NAMALWA (cell line): Measurements from ENCODE around the gene PMPCB.
A peak's percentile ranks its signal among the peaks of the same experiment; 100 is the strongest.

ENCODE experiments used
- DNase-seq: peaks from one replicate; pipeline ENCODE4 v3.0.0-alpha.2; 2015; ENCODE audit warnings: low spot score

Gene PMPCB

GRCh38 chr7:103336761-103337160 lies 39.5 kb downstream of the PMPCB start:
- no peak for DNase-seq

- DNase-seq = no peak
These were observed 41.6 kb downstream of the PMPCB start for GRCh38 chr7:103338864-103339263.

- DNase-seq = no peak
These were observed 44.2 kb downstream of the PMPCB start for GRCh38 chr7:103341466-103341865.

- no peak for DNase-seq
These were observed 46.1 kb downstream of the PMPCB start for GRCh38 chr7:103343332-103343731.

GRCh38 chr7:103343758-103344452 lies 46.7 kb downstream of the PMPCB start:
- peak; percentile 74 for DNase-seq

- DNase-seq = peak; percentile 96
These were observed 47.4 kb downstream of the PMPCB start, which contains the start of gene DNAJC2 for GRCh38 chr7:103344453-103345149. Gene DNAJC2, minus strand, starts transcription at chr7:103344767. Its CDS starts 145 bp downstream, at chr7:103344622.

GRCh38 chr7:103346396-103346795 lies 49.2 kb downstream of the PMPCB start:
- peak; percentile 32 for DNase-seq

- peak; percentile 99 for DNase-seq
These were observed 50.5 kb downstream of the PMPCB start, which contains the start of gene PSMC2 for GRCh38 chr7:103347507-103348267. Gene PSMC2, plus strand, starts transcription at chr7:103347643. Its CDS starts 69 bp downstream, at chr7:103347712.

GRCh38 chr7:103348452-103348851 lies 51.2 kb downstream of the PMPCB start:
- peak; percentile 41 for DNase-seq

- no peak for DNase-seq
These were observed 51.7 kb downstream of the PMPCB start for GRCh38 chr7:103348959-103349358.

GRCh38 chr7:103349805-103350204 lies 52.6 kb downstream of the PMPCB start:
- DNase-seq = no peak
